Stimulated activated CD4-positive, alpha-beta T cell treated with anti-CD3 and anti-CD28 coated beads, Interleukin-4, amount 100 ng/mL, for 48 hours (primary cell): ENCODE measurements around the gene CCNYL1.
"Not testable (repeated sequence)": the region's sequence is repeated elsewhere in the genome, so short reads cannot be mapped to it uniquely, and the experiment has no call there.

ENCODE experiments used
- DNase-seq, 2 donors: peaks; one replicate each; pipeline ENCODE4 v3.0.0-alpha.2; 2020; ENCODE audit warnings: low read depth in 2 of 2

Gene CCNYL1

GRCh38 chr2:207710814-207711740, at the start of gene CCNYL1:
Gene CCNYL1, plus strand, starts transcription at chr2:207711640. Its CDS starts 257 bp downstream, at chr2:207711897.
- peak; percentile 94 to 97 for DNase-seq

- DNase-seq = no peak
Observed at GRCh38 chr2:207662203-207662602, 49.2 kb upstream of the CCNYL1 start.

DNA sequence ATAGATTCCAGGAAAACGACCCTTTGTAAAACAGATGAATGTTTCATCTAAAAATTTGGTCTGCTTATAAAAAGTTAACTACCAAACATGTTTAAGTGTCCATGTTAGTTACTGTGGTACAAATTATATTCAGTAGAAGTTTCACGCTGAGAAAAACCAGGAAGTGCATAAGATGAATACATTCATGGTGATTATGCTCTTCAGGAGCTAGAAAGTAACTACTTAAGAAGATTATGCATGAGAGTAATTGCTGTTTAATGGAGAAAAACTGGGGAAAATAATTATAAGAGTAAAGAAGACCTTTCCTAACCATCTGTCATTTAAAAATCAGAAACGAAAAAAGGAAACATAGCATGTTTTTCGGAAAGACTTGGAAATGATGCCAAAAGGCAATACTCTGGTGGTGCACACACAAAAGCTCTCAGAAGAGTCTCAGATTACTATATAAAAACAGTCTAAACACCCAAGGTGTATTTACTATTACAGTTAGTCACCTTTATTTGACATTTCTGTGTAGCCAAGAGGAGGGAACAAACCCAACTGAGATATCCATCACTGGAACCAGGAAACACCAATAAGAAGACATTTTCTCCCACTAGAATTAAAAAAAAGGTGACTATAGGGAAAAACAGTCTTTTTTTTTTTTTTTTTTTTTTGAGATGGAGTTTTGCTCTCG, 47.4 kb upstream of the CCNYL1 start:
- no peak for DNase-seq

DNA sequence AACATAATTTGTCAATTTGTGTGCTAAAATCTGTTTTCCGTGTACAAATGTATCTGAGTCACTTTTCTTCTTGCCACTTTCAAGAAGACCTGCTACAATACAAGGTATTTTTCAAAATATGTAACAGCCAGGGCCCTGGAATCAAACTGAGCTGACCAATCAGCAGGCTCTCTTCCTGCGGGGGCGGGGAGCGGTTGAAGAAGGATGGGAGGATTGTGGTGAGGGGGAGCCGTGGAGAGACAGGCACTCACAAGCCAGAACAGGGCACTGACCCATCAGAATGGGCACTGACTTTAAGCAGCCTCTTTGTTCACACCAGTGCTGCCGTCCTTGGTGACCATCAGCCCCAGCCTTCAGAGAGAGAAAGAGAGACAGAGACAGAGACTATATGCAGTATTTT, 40.6 kb upstream of the CCNYL1 start:
- no peak for DNase-seq

GRCh38 chr2:207673431-207673830, 38.0 kb upstream of the CCNYL1 start:
- no peak for DNase-seq

DNA sequence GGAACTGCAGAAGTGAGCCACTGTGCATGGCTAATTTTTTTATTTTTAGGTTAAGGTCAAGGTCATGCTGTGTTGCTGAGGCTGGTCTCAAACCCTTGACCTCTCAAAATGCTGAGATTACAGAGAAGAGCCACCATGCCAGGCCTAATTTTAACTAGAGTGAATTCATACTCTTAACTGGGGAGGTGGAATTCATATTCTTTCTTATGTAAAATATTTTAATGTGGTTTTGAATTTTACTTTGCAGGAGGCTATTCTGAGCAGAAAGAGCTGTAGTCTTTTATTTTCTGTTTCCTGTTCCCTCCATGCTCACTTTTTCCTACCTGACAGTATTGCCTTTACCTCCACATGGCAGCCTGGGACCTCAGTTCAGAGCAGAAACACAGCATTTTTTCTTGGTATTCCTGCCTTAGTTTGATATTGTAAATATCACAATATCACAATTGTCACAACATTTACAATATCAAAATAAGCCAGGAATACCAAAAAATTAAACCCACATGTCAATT, 37.1 kb upstream of the CCNYL1 start:
- no peak for DNase-seq

- no peak for DNase-seq
Observed at GRCh38 chr2:207674826-207675225, 36.6 kb upstream of the CCNYL1 start.

DNA sequence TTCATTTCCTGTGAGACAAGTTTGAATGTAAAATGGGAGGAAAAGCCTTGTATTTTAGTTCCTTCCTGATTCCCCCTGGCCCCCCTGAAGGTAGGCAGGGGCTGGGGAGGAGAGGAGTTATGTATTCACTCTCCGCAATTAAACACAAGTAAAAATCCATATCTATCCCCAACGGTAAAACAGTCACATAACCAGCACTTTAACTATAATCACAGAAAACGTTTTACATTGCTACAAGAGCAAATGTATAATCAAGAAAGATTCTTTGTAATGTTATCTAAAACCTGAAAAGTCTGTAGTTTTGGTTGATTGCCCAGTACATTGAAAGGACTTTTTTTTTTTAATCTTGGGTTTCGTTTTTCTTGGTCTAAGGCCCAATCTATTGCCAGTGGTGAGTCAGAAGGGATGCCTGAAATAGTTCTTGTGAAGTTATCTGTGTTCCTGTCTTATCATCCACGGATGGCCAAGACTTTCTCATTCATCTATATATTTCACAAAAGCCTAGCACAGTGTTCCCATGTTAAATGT, 34.5 kb upstream of the CCNYL1 start:
- DNase-seq = no peak

- no peak for DNase-seq
Observed at GRCh38 chr2:207681431-207681830, 30.0 kb upstream of the CCNYL1 start.

GRCh38 chr2:207682557-207682956, 28.9 kb upstream of the CCNYL1 start:
- no peak for DNase-seq

DNA sequence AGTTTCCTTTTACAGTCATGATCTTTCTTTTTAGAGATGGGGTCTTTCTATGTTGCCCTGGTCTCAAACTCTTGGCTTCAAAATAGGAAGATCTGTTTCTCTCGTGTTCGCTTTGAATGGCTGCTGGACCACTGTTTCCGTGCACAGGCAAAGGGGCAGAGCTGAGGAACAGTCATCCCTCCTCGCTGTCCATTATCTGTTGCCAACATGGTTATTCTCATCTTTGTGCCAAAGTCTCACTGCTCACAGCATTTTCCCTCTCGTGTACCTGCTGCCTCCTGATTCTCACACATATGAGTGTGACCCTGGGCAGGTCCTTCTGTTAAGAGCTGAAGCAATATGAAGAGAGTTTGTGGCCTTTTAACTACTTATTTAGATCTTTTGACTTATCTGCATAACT, 28.0 kb upstream of the CCNYL1 start:
- DNase-seq = no peak

DNA sequence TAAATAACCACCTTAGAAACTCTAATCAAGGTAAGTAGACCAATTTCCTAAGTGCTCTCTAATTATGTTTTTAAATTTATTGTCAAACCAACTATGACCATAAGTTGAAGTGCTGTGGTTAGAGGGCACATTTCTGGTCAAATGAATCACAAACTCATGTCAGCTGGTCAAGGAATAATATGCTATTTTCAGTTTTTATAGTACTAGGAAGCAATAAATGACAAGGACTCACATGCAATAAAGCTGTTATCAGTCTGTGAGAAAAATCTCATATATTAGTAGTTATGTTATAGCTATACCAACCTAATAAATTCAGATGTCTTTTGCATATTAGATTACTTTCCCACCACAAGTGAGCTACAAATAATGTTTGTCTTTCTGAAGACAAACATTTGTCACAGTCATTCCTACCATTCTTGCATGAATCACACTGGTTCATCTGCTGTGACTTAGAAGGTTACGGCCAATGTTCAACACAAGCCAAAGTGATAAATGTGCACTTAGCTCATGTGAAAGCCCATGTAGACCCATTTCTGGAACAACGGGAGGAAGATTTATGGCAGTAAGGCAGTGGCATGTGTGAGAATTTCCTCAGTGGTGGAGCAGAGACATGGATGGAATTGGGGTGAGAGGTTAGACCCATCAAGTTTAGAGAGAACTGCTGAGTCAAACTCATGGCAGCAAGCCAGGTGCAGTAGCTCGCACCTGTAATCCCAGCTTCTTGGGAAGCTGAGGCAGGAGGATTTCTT, 27.4 kb upstream of the CCNYL1 start:
- no peak for DNase-seq

DNA sequence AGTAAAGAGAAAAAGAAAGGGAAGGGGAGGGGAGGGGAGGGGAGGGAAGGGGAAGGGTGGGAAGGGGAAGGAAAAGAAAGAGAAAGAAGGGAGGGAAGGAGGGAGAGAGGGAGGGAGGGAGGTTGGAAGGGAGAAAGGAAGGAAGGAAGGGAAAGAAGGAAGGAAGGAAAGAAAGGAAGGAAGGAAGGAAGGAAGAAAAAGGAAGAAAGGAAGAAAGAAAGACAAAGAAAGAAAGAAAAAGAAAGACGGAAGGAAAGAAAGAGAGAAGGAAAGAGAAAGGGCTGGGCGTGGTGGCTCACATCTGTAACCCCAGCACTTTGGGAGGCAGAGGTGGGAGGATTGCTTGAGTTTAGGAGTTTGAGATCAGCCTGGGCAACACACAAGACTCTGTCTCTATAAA, 24.6 kb upstream of the CCNYL1 start:
- no peak for DNase-seq

DNA sequence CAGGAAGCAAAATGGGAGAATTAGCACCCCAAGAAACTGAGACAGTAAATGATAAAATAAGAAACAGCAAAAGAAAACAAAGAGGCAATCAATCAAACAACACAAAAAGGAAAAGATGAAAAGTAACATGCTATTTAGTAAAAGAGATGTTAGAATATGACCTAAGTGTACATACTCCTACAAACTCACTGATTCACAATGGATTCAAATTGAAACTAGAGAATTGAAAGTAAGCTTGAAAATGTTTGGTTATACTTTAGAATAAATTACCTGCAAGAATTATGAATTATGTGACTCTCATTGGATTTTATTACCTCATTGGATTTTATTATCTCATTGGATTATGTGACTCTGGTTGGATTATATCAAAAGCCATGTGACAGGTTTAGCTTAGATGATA, 22.8 kb upstream of the CCNYL1 start:
- no peak for DNase-seq

DNA sequence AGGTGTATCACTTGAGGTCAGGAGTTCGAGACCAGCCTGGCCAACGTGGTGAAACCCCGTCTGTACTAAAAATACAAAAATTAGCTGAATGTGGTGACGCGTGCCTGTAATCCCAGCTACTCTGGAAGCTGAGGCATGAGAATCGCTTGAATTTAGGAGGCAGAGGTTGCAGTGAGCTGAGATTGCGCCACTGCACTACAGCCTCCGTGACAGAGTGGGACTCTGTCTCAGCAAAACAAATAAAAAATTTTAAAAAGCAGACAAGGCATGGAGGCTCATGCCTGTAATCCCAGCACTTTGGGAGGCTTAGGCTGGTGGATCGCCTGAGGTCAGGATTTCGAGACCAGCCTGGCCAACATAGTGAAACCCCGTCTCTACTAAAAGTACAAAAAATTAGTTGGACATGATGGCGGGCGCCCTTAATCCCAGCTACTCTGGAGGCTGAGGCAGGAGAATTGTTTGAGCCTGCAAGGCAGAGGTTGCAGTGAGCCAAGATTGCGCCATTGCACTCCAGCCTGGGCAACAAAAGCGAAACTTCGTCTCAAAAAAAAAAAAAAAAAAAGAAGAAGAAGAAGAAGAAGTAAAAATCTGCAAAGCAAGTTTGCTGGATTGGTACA, 20.5 kb upstream of the CCNYL1 start:
- not testable (repeated sequence) for DNase-seq

DNA sequence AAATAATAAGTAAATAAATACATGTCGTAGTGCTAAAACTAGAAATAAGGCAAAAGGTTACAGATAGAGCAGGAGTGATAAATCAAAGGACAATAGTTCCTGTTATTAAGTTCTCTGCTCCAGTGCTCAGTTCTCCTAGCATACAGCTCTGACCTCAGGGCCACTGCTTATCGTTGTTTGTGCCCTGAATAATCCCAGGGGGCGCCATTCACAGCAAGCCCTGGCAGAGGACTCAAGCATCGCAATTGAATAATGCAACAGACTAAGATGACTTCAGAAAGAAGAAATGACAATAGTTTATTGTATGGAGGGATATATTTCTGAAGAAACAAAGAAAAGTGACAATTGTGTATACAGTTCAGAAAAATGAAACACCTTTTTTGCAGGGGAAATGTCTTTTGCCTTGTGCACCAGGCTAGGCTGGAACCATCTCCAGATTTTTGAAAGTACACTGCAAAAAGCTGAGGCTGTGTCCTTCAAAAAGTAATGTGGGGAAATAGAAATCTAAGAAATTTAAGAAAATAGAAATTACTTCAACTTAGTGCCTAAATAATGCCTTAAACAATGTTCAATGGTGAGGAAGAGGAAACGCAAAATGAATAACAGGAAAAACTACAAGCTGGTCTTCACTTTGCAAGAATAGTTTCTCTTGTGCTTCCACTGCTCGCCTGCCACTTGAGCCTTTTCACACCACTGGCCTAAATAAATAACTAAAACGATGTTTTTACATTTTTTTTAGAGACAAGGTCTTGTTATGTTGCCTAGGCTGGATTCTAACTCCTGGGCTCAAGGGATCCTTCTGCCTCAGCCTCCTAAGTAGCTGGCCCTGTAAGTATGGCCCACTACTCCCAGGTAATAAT, 19.0 kb upstream of the CCNYL1 start:
- peak; percentile 25 to 34 for DNase-seq

GRCh38 chr2:207693641-207694249, 17.7 kb upstream of the CCNYL1 start:
- DNase-seq = no peak

- DNase-seq = no peak
Observed at GRCh38 chr2:207694811-207695281, 16.6 kb upstream of the CCNYL1 start.

DNA sequence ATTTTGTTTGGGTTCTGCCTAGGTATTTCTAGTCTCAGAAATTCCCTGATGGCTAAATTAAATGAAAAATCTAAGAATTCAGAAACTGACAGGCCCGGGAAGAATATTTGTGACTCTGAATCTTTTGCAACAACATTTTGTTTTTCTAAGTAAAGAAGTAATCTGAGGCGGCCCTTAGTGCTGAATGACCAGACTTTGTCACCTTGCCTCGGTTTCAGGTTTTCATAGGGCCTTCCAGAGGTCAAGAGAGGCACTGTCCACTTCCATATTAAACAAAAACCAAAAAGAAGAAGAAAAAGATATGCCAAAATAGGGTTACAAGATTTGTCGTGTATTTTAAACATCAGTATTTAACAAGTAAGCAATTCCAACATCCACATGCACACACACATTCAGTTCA, 16.1 kb upstream of the CCNYL1 start:
- DNase-seq = no peak

DNA sequence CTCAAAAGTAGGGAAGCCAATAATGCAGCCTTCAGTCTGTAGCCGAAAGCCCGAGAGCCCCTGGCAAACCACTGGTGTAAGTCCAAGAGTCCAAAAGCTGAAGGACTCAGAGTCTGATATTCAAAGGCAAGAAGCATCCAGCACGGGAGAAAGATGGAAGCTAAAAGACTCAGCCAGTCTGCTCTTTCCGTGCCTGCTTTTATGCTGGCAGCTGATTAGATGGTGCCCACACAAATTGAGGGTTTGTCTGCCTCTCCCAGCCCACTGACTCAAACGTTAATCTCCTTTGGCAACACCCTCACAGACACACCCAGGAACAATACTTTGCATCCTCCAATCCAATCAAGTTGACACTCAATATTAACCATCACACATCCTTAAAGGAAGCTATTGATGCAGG, 14.5 kb upstream of the CCNYL1 start:
- DNase-seq = not testable (repeated sequence)
